ENCODE data around the gene FBXL22. TPM values are rescaled to one million over a fixed set of nuclear protein-coding genes. Genes with fewer than 3 reads are reported as not detected.

Gene FBXL22
- total RNA-seq, 1 experiment from 2014 or later = 2.0 TPM

DNA sequence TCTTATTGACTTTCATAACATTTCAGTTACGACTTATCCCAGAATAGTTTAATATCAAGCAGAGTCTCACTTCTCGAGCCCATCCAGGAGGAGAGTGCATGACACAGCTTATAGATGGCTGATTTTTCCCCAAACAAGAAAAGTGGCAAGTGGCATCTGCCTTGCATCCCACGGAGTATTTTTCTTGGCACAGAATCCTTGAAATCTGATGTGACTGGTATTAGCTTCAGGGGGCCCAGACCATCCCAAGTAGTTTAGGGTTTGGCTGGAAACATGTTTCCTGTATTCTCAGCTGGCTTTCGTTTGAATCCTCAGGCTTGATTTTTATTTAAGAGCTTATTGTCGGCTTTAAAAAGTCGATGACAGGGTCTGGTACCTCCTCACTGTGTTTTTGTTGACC, 20.7 kb upstream of the FBXL22 start:
- CTCF ChIA-PET = no interaction called here
- ATAC-seq (no peak), DNase-seq (no peak)
- intact Hi-C loops (cut with micrococcal nuclease) = no loop called here
- H3K4me1 ChIP-seq (ENCODE audit: insufficient read depth, low read length) = no peaks in the 10 kb centered on the region
- H3K9me3 ChIP-seq (ENCODE audit: low read length) = no peaks in the 10 kb centered on the region
- BruUV-seq (replicated peaks) = no TSS peak
- no peaks in the 10 kb centered on the region for H3K9me2 ChIP-seq (replicated peaks; ENCODE audit: low read length)
- H3K4me3 ChIP-seq (ENCODE audit: low read length) = no peak overlapping the region
- POLR2A ChIA-PET (ENCODE audit: unreplicated experiment) = interaction anchor here (0.5 kb wide), 1 partner anchor 234 kb away, joined by 3 read pairs; no protein-coding TSS in a partner anchor
- no peak overlapping the region for H3K9ac ChIP-seq (ENCODE audit: low read length)
- no peaks in the 10 kb centered on the region for H3K27me3 ChIP-seq (ENCODE audit: low read length)
- H3K27ac ChIP-seq (ENCODE audit: low read length) = no peak overlapping the region
- H4K20me1 ChIP-seq (ENCODE audit: low read length) = no peaks in the 10 kb centered on the region
- peaks cover 18% of the 10 kb centered on the region; the same call in 1 of the 2 replicates for H3K36me3 ChIP-seq (ENCODE audit: low read depth, low read length)
- TF ChIP-seq EZH2phosphoT487 (IDR thresholded peaks at IDR 0.05; ENCODE audit: borderline replicate concordance, low read length) (no peak), EZH2 (IDR thresholded peaks at IDR 0.05; ENCODE audit: low read length, unreplicated experiment) (no peak)
- TF ChIP-seq, protein P1, sequence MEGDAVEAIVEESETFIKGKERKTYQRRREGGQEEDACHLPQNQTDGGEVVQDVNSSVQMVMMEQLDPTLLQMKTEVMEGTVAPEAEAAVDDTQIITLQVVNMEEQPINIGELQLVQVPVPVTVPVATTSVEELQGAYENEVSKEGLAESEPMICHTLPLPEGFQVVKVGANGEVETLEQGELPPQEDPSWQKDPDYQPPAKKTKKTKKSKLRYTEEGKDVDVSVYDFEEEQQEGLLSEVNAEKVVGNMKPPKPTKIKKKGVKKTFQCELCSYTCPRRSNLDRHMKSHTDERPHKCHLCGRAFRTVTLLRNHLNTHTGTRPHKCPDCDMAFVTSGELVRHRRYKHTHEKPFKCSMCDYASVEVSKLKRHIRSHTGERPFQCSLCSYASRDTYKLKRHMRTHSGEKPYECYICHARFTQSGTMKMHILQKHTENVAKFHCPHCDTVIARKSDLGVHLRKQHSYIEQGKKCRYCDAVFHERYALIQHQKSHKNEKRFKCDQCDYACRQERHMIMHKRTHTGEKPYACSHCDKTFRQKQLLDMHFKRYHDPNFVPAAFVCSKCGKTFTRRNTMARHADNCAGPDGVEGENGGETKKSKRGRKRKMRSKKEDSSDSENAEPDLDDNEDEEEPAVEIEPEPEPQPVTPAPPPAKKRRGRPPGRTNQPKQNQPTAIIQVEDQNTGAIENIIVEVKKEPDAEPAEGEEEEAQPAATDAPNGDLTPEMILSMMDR (conservative IDR thresholded peaks at IDR 0.05; ENCODE audit: low read depth, low read length) = no peak
- no peaks in the 10 kb centered on the region for H3K79me2 ChIP-seq (ENCODE audit: low read length)
- no peak overlapping the region for H2AFZ ChIP-seq (ENCODE audit: low read length)
- H3K4me2 ChIP-seq (ENCODE audit: low read length) = no peak overlapping the region
- H3F3A ChIP-seq (ENCODE audit: low read length, unreplicated experiment) = no peaks in the 10 kb centered on the region

DNA sequence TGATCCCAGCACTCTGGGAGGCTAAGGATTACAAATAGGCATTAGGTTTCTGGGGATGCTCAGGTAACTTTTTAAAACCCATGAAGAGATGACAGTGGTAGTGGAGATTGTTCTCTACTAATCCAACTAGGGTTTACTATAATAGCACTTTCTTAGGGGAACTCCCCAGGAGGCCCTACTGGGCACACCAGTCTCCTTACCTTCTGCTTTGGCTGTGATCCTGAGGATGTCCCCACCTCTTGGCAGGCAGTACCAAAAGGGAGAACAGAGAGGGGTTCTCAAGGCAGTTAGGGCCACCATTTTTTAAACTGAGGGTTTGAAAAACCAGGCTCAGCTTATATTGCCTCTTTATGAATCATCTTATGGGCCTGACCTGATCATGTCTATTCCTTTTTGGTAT, 15.0 kb upstream of the FBXL22 start:
- ATAC-seq (no peak), DNase-seq (no peak)
- BruUV-seq (replicated peaks) = no TSS peak
- TF ChIP-seq, protein P1 (conservative IDR thresholded peaks at IDR 0.05; ENCODE audit: low read depth, low read length) = no peak
- TF ChIP-seq EZH2phosphoT487 (IDR thresholded peaks at IDR 0.05; ENCODE audit: borderline replicate concordance, low read length) (no peak), EZH2 (IDR thresholded peaks at IDR 0.05; ENCODE audit: low read length, unreplicated experiment) (no peak)
- Histone ChIP-seq H2AFZ (ENCODE audit: low read length) (no peak overlapping the region), H3K27me3 (ENCODE audit: low read length) (no peaks in the 10 kb centered on the region), H3K27ac (ENCODE audit: low read length) (no peak overlapping the region), H3K9ac (ENCODE audit: low read length) (no peak overlapping the region), H3K4me3 (ENCODE audit: low read length) (no peak overlapping the region), H3K4me2 (ENCODE audit: low read length) (no peak overlapping the region), H3K4me1 (ENCODE audit: insufficient read depth, low read length) (peaks cover 10% of the 10 kb centered on the region), H4K20me1 (ENCODE audit: low read length) (no peaks in the 10 kb centered on the region), H3F3A (ENCODE audit: low read length, unreplicated experiment) (no peaks in the 10 kb centered on the region), H3K9me2 (replicated peaks; ENCODE audit: low read length) (no peaks in the 10 kb centered on the region), H3K9me3 (ENCODE audit: low read length) (no peaks in the 10 kb centered on the region), H3K79me2 (ENCODE audit: low read length) (no peaks in the 10 kb centered on the region), H3K36me3 (ENCODE audit: low read depth, low read length) (peaks cover 28% of the 10 kb centered on the region)
- ChIA-PET POLR2A (ENCODE audit: unreplicated experiment) (no interaction called here), CTCF (no interaction called here)
- intact Hi-C loops (cut with micrococcal nuclease) = no loop called here

DNA sequence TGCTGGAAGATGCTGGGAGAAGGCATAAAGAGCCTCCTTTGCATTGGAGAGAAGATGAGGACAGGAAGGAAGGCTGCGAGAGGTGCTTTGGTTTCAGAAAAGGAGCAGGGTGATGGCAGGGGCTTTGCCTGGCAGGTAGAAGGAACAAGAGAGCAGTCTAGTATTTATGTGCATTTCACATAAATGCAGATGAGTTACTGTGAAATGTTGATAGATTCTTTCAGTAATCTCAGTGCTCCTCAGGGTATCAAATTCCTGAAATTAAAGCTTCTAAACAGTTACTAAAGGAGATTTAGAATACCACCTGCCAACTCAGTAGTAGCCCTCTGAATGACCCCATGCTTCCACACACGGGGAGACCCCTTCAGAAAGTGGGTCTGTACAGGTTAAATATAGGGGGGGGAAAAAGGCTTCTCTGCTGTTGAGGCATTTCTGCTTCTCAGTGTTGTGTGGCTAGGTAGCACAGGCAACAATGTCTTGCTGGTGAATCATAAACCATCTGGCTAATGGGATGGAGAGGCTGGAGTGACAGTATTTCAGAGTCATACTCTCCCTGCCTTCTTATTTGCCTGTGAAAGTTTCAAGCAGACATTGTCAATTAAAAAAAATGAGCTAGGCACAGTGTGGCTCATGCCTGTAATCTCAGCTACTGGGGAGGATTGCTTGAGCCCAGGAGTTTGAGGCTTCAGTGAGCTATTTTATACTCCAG, 14.3 kb upstream of the FBXL22 start:
- peaks cover 29% of the 10 kb centered on the region for H3K36me3 ChIP-seq (ENCODE audit: low read depth, low read length)
- H3K79me2 ChIP-seq (ENCODE audit: low read length) = no peaks in the 10 kb centered on the region
- POLR2A ChIA-PET (ENCODE audit: unreplicated experiment) = no interaction called here
- no peaks in the 10 kb centered on the region for H4K20me1 ChIP-seq (ENCODE audit: low read length)
- TF ChIP-seq, protein P1 (conservative IDR thresholded peaks at IDR 0.05; ENCODE audit: low read depth, low read length) = no peak
- TF ChIP-seq EZH2phosphoT487 (IDR thresholded peaks at IDR 0.05; ENCODE audit: borderline replicate concordance, low read length) (no peak), EZH2 (IDR thresholded peaks at IDR 0.05; ENCODE audit: low read length, unreplicated experiment) (no peak)
- BruUV-seq (replicated peaks) = no TSS peak
- intact Hi-C loops (cut with micrococcal nuclease) = no loop called here
- H3K4me2 ChIP-seq (ENCODE audit: low read length) = no peak overlapping the region
- no peaks in the 10 kb centered on the region for H3K27me3 ChIP-seq (ENCODE audit: low read length)
- no peaks in the 10 kb centered on the region for H3F3A ChIP-seq (ENCODE audit: low read length, unreplicated experiment)
- ATAC-seq (no peak), DNase-seq (peak; percentile 23)
- no peak overlapping the region for H3K9ac ChIP-seq (ENCODE audit: low read length)
- H3K9me3 ChIP-seq (ENCODE audit: low read length) = no peaks in the 10 kb centered on the region
- no peaks in the 10 kb centered on the region for H3K9me2 ChIP-seq (replicated peaks; ENCODE audit: low read length)
- CTCF ChIA-PET = no interaction called here
- H3K27ac ChIP-seq (ENCODE audit: low read length) = no peak overlapping the region
- no peak overlapping the region for H2AFZ ChIP-seq (ENCODE audit: low read length)
- H3K4me1 ChIP-seq (ENCODE audit: insufficient read depth, low read length) = peaks cover 17% of the 10 kb centered on the region
- no peak overlapping the region for H3K4me3 ChIP-seq (ENCODE audit: low read length)

All from PC-3 (cell line).